Prostate gland (tissue), 2 donors: ENCODE results near the gene KIF16B. TPM values are rescaled to one million over a fixed set of nuclear protein-coding genes. Genes with fewer than 3 reads are reported as not detected.

Experiments used
- DNase-seq: peaks from one replicate; pipeline ENCODE4 v3.0.0-alpha.2; 2019; ENCODE audit warnings: low spot score
- H3K27ac ChIP-seq, 2 donors: fragments of 200-600 bp; sonication (generic); 2 replicates each; pipeline ENCODE4 v1.5.1; 2017 to 2019
- H3K27me3 ChIP-seq: fragments of 200-600 bp; sonication (generic); replicated peaks from 2 replicates; pipeline ENCODE4 v1.5.1; 2019; ENCODE audit not compliant: insufficient read depth
- H3K36me3 ChIP-seq, 2 donors: fragments of 200-600 bp; sonication (generic); 1 replicate in 1 of 2; 2 replicates in 1 of 2; pipeline versions ENCODE4 v1.5.1 to v1.8.1; 2017 to 2019
- H3K4me1 ChIP-seq: fragments of 200-600 bp; sonication (generic); replicated peaks from 2 replicates; pipeline ENCODE4 v1.5.1; 2019
- H3K4me3 ChIP-seq, 2 donors: fragments of 200-600 bp; sonication (generic); 2 replicates each; pipeline ENCODE4 v1.5.1; 2017 to 2019
- H3K9me3 ChIP-seq: fragments of 200-600 bp; sonication (generic); 2 replicates; pipeline ENCODE4 v1.5.1; 2017
- POLR2A ChIP-seq: fragments of 450-650 bp; IDR thresholded peaks from one replicate; pipeline ENCODE4 v1.6.1; 2016; ENCODE audit warnings: antibody characterized with exemption, mild to moderate bottlenecking
- POLR2AphosphoS5 ChIP-seq: sonication (generic); formaldehyde crosslinking; IDR thresholded peaks from one replicate; pipeline ENCODE4 v1.6.1; 2017; ENCODE audit warnings: antibody characterized with exemption
- WGBS: methylation state at CpG from one replicate; pipeline ENCODE4 v1.1.5; 2018; 5-methylcytosine and 5-hydroxymethylcytosine counted together
- intact Hi-C: fragments of 100-400 bp; cut with DNase I; formaldehyde crosslinking; loops from one replicate; pipeline ENCODE4 v1.14.2; 2022
- total RNA-seq, 2 donors: library from RNA; depleted of rRNA; stranded (reverse); fragments of >200 nt; gene quantifications; one replicate each; pipeline ENCODE4 v1.1.0, GENCODE V29; 2016
- TF ChIP-seq, protein P1 (sequence below), 4 experiments: fragments of 200-600 bp in 2 of 4; fragments of 450-650 bp in 2 of 4; sonication (generic) in 2 of 4; IDR thresholded peaks; 1 replicate in 3 of 4; 2 replicates in 1 of 4; pipeline ENCODE4 v1.5.1; 2016 to 2019; ENCODE audit warnings: antibody characterized with exemption in 4 of 4, mild to moderate bottlenecking in 2 of 4, moderate library complexity in 2 of 4

The KIF16B gene
- total RNA-seq, 2 donors from 2014 or later: 11.5 to 24.4 TPM

DNA sequence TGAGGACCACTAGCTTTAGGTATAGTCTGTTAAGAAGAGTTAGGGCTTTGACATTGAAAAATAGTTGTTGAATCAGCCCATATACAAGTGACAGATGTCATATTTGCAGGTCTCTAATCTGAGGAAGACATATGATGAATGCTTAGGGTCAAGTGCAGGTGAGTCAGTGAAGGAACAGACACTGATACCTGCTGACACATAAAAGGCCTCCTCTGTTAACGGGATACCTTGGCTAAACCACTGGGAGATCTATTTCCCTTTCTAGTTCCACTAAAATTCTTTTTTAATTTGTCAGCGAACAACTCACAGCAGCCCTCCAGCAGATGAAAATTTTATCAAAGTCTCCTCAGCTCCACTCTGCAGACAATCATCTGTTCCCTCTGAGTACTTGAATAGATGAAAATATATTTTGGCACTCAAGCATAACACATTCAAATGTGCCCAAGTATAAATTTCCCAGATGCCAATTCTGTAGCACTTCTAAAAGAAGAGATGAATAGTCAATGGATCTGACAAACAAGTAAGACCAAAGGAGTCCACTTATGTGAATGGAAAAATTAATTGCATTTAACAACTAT, 154.0 kb downstream of the KIF16B start:
- Histone ChIP-seq H3K4me1 (no peaks in the 10 kb centered on the region), H3K4me3 (no peak overlapping the region), H3K9me3 (no peaks in the 10 kb centered on the region), H3K27ac (no peak overlapping the region), H3K36me3 (no peaks in the 10 kb centered on the region), H3K27me3 (no peaks in the 10 kb centered on the region)
- 88% methylated on average over 2 of the region's 2 CpGs for WGBS
- no peak for DNase-seq
- intact Hi-C loops: no loop called here
- TF ChIP-seq POLR2A (no peak), POLR2AphosphoS5 (no peak)
- TF ChIP-seq, protein P1, sequence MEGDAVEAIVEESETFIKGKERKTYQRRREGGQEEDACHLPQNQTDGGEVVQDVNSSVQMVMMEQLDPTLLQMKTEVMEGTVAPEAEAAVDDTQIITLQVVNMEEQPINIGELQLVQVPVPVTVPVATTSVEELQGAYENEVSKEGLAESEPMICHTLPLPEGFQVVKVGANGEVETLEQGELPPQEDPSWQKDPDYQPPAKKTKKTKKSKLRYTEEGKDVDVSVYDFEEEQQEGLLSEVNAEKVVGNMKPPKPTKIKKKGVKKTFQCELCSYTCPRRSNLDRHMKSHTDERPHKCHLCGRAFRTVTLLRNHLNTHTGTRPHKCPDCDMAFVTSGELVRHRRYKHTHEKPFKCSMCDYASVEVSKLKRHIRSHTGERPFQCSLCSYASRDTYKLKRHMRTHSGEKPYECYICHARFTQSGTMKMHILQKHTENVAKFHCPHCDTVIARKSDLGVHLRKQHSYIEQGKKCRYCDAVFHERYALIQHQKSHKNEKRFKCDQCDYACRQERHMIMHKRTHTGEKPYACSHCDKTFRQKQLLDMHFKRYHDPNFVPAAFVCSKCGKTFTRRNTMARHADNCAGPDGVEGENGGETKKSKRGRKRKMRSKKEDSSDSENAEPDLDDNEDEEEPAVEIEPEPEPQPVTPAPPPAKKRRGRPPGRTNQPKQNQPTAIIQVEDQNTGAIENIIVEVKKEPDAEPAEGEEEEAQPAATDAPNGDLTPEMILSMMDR (IDR thresholded peaks at IDR 0.05): no peak

DNA sequence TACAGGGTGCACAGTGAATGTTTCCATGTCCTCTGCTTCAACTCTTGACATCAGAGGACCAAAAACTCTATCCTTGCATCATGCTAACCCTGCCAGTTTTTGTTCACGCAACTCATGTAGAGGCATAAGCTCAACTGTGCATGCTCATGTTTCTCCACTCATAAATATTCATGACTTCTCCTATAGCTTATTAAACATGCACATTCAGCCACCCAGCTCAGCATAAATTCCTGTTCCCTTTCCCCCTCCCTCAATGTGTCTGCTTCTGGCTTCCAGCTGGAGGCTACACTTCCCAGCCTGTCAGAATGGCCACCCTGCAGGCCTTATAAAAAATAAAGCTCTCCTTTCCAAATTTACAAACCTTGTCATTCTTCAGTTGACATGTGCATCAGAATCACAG, 154.6 kb downstream of the KIF16B start:
- no peak for TF ChIP-seq POLR2AphosphoS5
- TF ChIP-seq POLR2A: no peak
- TF ChIP-seq, protein P1 (IDR thresholded peaks at IDR 0.05): no peak
- Histone ChIP-seq H3K27me3 (no peaks in the 10 kb centered on the region), H3K36me3 (no peaks in the 10 kb centered on the region), H3K4me1 (no peaks in the 10 kb centered on the region), H3K9me3 (no peaks in the 10 kb centered on the region), H3K4me3 (no peak overlapping the region), H3K27ac (no peak overlapping the region)
- intact Hi-C loops: no loop called here
- WGBS: 100% methylated on average over 1 of the region's 1 CpG
- no peak for DNase-seq

DNA sequence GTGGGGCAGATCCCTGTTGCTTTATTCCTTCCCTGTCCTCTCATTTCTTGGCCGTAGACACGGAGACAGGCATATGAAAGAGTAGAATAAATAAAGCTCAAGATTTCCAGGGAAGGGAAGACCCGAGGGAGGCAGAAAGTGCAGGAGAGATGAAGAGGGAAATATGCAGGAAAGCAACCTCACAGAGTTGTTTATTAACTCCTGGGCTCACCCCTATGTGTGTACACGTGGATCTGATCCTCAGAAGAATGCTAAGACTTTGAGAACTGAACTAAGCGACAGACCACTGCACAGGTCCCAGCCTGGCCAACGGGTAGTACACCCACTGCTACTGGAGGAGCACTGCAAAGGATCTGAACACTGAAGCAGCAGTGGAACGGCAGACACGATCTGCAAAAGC, 156.2 kb downstream of the KIF16B start:
- 90% methylated on average over 8 of the region's 8 CpGs for WGBS
- Histone ChIP-seq H3K9me3 (no peaks in the 10 kb centered on the region), H3K4me3 (no peak overlapping the region), H3K27ac (no peak overlapping the region), H3K36me3 (no peaks in the 10 kb centered on the region), H3K27me3 (no peaks in the 10 kb centered on the region), H3K4me1 (no peaks in the 10 kb centered on the region)
- TF ChIP-seq POLR2A (no peak), POLR2AphosphoS5 (no peak)
- TF ChIP-seq, protein P1 (IDR thresholded peaks at IDR 0.05): no peak
- no peak for DNase-seq
- intact Hi-C loops: no loop called here

DNA sequence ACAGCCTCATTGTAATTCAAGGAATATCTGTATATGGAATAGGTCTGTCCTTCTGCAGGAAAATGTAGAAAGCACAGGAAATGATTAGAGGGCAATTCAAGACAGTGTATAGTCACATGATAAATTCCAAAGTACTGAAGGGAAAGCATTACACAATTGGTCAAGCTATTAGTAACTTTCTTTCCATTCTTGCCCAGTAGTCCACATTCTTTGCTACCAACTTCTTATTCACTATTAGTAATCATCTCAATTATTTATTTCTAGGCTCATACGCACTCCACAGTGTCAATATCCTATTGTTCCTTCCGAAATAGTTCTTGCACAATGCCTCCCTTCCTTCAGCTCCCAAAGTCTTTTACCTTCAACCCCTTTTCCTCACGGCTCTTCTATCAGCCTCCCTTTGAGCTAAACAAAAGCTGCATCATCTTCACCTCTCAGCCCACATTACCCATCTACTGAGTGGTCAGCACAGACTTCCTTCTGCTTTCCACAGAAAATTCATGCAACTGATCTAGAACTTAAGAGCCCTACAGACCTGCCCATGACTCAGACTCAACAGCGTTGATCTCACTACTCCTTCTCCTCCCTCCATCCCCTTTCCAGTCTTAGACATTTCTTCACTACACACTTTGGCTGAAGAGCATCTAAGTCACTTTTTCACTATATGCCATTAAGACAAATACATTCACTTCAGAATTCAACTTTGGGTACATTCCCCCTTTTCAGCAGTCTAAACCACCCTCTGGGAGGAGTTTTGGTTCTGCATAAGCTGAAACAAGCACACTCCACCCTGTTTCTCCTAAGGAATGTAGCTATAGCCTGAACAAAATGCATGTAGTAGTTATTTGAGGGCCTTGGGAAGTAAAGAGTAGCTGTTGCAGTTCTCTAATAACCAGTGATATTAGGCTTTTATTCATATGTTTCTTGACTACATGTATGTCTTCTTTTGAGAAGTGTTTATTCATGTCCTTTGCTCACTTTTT, 157.9 kb downstream of the KIF16B start:
- 93% methylated on average over 4 of the region's 4 CpGs for WGBS
- Histone ChIP-seq H3K9me3 (no peaks in the 10 kb centered on the region), H3K4me1 (no peaks in the 10 kb centered on the region), H3K27me3 (no peaks in the 10 kb centered on the region), H3K27ac (no peak overlapping the region), H3K4me3 (no peak overlapping the region), H3K36me3 (no peaks in the 10 kb centered on the region)
- intact Hi-C loops: no loop called here
- TF ChIP-seq POLR2AphosphoS5 (no peak), POLR2A (no peak)
- TF ChIP-seq, protein P1 (IDR thresholded peaks at IDR 0.05): no peak
- no peak for DNase-seq
